SU-DHL-6 (cell line): Measurements from ENCODE around the gene KIF1C.

ENCODE experiments used
- H2AFZ ChIP-seq: fragments of 200-600 bp; sonication (generic); 2 replicates; pipeline ENCODE4 v1.6.1; 2014; ENCODE audit warnings: low read depth, mild to moderate bottlenecking, moderate library complexity, mixed read lengths, antibody characterized with exemption, low read length; ENCODE audit not compliant: severe bottlenecking
- H3F3A ChIP-seq: fragments of 200-600 bp; shearing (Covaris generic); 2 replicates; pipeline ENCODE4 v1.6.0; 2016; ENCODE audit warnings: antibody characterized with exemption, mild to moderate bottlenecking; ENCODE audit not compliant: insufficient read depth
- H3K27ac ChIP-seq: fragments of 200-600 bp; sonication (generic); 2 replicates; pipeline ENCODE4 v1.5.1; 2016; ENCODE audit warnings: low read depth, mild to moderate bottlenecking, low read length, moderate library complexity, mixed read lengths
- H3K27me3 ChIP-seq: fragments of 200-600 bp; sonication (generic), shearing (Covaris generic); 2 replicates; pipeline ENCODE4 v1.6.0; 2014; ENCODE audit warnings: mild to moderate bottlenecking, low read length
- H3K36me3 ChIP-seq: fragments of 200-600 bp; sonication (generic); 2 replicates; pipeline ENCODE4 v1.6.1; 2014; ENCODE audit warnings: mild to moderate bottlenecking, low read length, mixed read lengths
- H3K4me2 ChIP-seq: fragments of 300-600, 200-600 bp; shearing (Covaris generic), sonication (generic); 2 replicates; pipeline ENCODE4 v1.6.0; 2014; ENCODE audit warnings: low read length, low read depth, mild to moderate bottlenecking; ENCODE audit not compliant: poor library complexity, severe bottlenecking
- H3K4me3 ChIP-seq: fragments of 200-600 bp; sonication (generic); 2 replicates; pipeline ENCODE4 v1.5.1; 2014; ENCODE audit warnings: antibody characterized with exemption, low read length, mild to moderate bottlenecking, mixed read lengths; ENCODE audit not compliant: insufficient read depth, poor library complexity, severe bottlenecking
- H3K79me2 ChIP-seq: fragments of 200-600 bp; sonication (generic); 2 replicates; pipeline ENCODE4 v1.6.1; 2014; ENCODE audit warnings: mild to moderate bottlenecking, low read length, moderate library complexity; ENCODE audit not compliant: insufficient read depth
- H3K9ac ChIP-seq: fragments of 200-600 bp; sonication (generic); 2 replicates; pipeline ENCODE4 v1.7.0; 2014; ENCODE audit warnings: mild to moderate bottlenecking, low read length
- H3K9me2 ChIP-seq: fragments of 200-600 bp; sonication (generic); replicated peaks from 2 replicates; pipeline ENCODE4 v1.6.1; 2014; ENCODE audit warnings: low read length; ENCODE audit not compliant: insufficient read depth
- H3K9me3 ChIP-seq: fragments of 200-600 bp; sonication (generic); 2 replicates; pipeline ENCODE4 v1.6.1; 2014; ENCODE audit warnings: low read length, mixed read lengths; ENCODE audit not compliant: insufficient read depth
- H4K20me1 ChIP-seq: fragments of 200-600 bp; sonication (generic); 2 replicates; pipeline ENCODE4 v1.6.1; 2014; ENCODE audit warnings: low read depth, mild to moderate bottlenecking, antibody characterized with exemption, low read length, moderate library complexity, mixed read lengths
- CTCF ChIP-seq: fragments of 200-600 bp; sonication (generic); IDR thresholded peaks from one replicate; pipeline ENCODE4 v1.5.1; 2017; ENCODE audit warnings: antibody characterized with exemption, mild to moderate bottlenecking, low read length, moderate library complexity; ENCODE audit not compliant: insufficient read depth, poor library complexity, severe bottlenecking
- EZH2phosphoT487 ChIP-seq: fragments of 200-600 bp; sonication (generic), shearing (Covaris generic); conservative IDR thresholded peaks from 2 replicates; pipeline ENCODE4 v1.6.1; 2018; ENCODE audit warnings: mild to moderate bottlenecking, antibody characterized with exemption, low read length, moderate library complexity, mixed read lengths

KIF1C gene

GRCh38 chr17:5002121-5002788, 4.5 kb downstream of the KIF1C start:
- Histone ChIP-seq H4K20me1 (no peaks in the 10 kb centered on the region), H3K9ac (no peak overlapping the region), H2AFZ (no peak overlapping the region), H3K9me3 (no peaks in the 10 kb centered on the region), H3K79me2 (no peaks in the 10 kb centered on the region), H3K9me2 (no peaks in the 10 kb centered on the region), H3K4me2 (no peak overlapping the region), H3F3A (no peaks in the 10 kb centered on the region), H3K27ac (no peak overlapping the region), H3K4me3 (no peak overlapping the region), H3K36me3 (no peaks in the 10 kb centered on the region), H3K27me3 (no peaks in the 10 kb centered on the region)
- TF ChIP-seq CTCF (no peak), EZH2phosphoT487 (no peak)

GRCh38 chr17:5003214-5003867, 5.6 kb downstream of the KIF1C start:
- Histone ChIP-seq H3K9me3 (no peaks in the 10 kb centered on the region), H3K79me2 (no peaks in the 10 kb centered on the region), H3K4me3 (no peak overlapping the region), H3K27ac (no peak overlapping the region), H3K4me2 (no peak overlapping the region), H4K20me1 (no peaks in the 10 kb centered on the region), H3K9me2 (no peaks in the 10 kb centered on the region), H3K9ac (no peak overlapping the region), H3K36me3 (no peaks in the 10 kb centered on the region), H3F3A (no peaks in the 10 kb centered on the region), H2AFZ (no peak overlapping the region), H3K27me3 (no peaks in the 10 kb centered on the region)
- no peak for TF ChIP-seq CTCF
- TF ChIP-seq EZH2phosphoT487, result no peak

GRCh38 chr17:5011928-5012327, 14.2 kb downstream of the KIF1C start:
- no peak for TF ChIP-seq EZH2phosphoT487
- no peak for TF ChIP-seq CTCF
- Histone ChIP-seq H3K36me3 (no peaks in the 10 kb centered on the region), H3F3A (no peaks in the 10 kb centered on the region), H4K20me1 (no peaks in the 10 kb centered on the region), H3K4me2 (no peak overlapping the region), H3K4me3 (no peak overlapping the region), H3K9me3 (no peaks in the 10 kb centered on the region), H3K27ac (no peak overlapping the region), H3K9ac (no peak overlapping the region), H3K27me3 (no peaks in the 10 kb centered on the region), H2AFZ (no peak overlapping the region), H3K79me2 (no peaks in the 10 kb centered on the region), H3K9me2 (no peaks in the 10 kb centered on the region)
